Activated naive CD4-positive, alpha-beta T cell treated with anti-CD3 and anti-CD28 coated beads, Interleukin-2, amount 10 ng/mL, durations not matched to agents 7 days and 5 days (primary cell): Measurements from ENCODE around the gene SLC22A13.
A peak's percentile ranks its signal among the peaks of the same experiment; 100 is the strongest.
"Not testable (repeated sequence)": the region's sequence is repeated elsewhere in the genome, so short reads cannot be mapped to it uniquely, and the experiment has no call there.

Experiments
- CTCF ChIA-PET: fragments of 350-600 bp; sonication (Branson Sonifier 250); formaldehyde crosslinking; loops from one replicate; lab custom pipeline; 2021; ENCODE audit warnings: antibody characterized with exemption; lab: Charles Lee
- DNase-seq: peaks from one replicate; pipeline ENCODE4 v3.0.0-alpha.2; 2020
- H3K27ac Mint-ChIP-seq: one replicate; pipeline ENCODE4 v1.8.0; 2021; ENCODE audit warnings: mild to moderate bottlenecking, moderate library complexity, mixed read lengths
- H3K27me3 Mint-ChIP-seq: one replicate; pipeline ENCODE4 v1.8.0; 2021; ENCODE audit warnings: mild to moderate bottlenecking, mixed read lengths
- H3K36me3 Mint-ChIP-seq: one replicate; pipeline ENCODE4 v1.8.0; 2021; ENCODE audit warnings: mixed read lengths
- H3K4me1 Mint-ChIP-seq: one replicate; pipeline ENCODE4 v1.8.0; 2021; ENCODE audit warnings: mixed read lengths
- H3K4me3 Mint-ChIP-seq: one replicate; pipeline ENCODE4 v1.8.0; 2021; ENCODE audit warnings: mild to moderate bottlenecking, moderate library complexity, mixed read lengths
- H3K9me3 Mint-ChIP-seq: one replicate; pipeline ENCODE4 v1.8.0; 2021; ENCODE audit warnings: mixed read lengths

Gene SLC22A13

GRCh38 chr3:38265604-38266307 lies at the start of gene SLC22A13:
Gene SLC22A13, plus strand, starts transcription at chr3:38265812. Its CDS starts 49 bp downstream, at chr3:38265861.
- peaks cover 17% of the 10 kb centered on the region for H3K4me1 Mint-ChIP-seq
- peaks cover 1% of the 10 kb centered on the region for H3K36me3 Mint-ChIP-seq
- no peak within 1 kb of the TSS for H3K4me3 Mint-ChIP-seq
- no peak for DNase-seq
- H3K9me3 Mint-ChIP-seq: no peaks in the 10 kb centered on the region
- CTCF ChIA-PET: interaction anchor here (1.2 kb wide), 1 partner anchor 148 kb away, joined by 3 read pairs; no protein-coding TSS in a partner anchor
- peak within 1 kb of the TSS; percentile 14 for H3K27ac Mint-ChIP-seq
- H3K27me3 Mint-ChIP-seq: no peaks in the 10 kb centered on the region

- peaks cover 36% of the 10 kb centered on the region for H3K36me3 Mint-ChIP-seq
- no peak for DNase-seq
- H3K4me3 Mint-ChIP-seq: no peak overlapping the region
- CTCF ChIA-PET: no interaction called here
- H3K9me3 Mint-ChIP-seq: no peaks in the 10 kb centered on the region
- H3K4me1 Mint-ChIP-seq: no peaks in the 10 kb centered on the region
- no peak overlapping the region for H3K27ac Mint-ChIP-seq
- no peaks in the 10 kb centered on the region for H3K27me3 Mint-ChIP-seq
Observed at GRCh38 chr3:38219609-38220197, 45.9 kb upstream of the SLC22A13 start.

- Mint-ChIP-seq H3K27ac (no peak overlapping the region), H3K36me3 (peaks cover 43% of the 10 kb centered on the region), H3K27me3 (no peaks in the 10 kb centered on the region), H3K4me3 (no peak overlapping the region), H3K9me3 (no peaks in the 10 kb centered on the region), H3K4me1 (no peaks in the 10 kb centered on the region)
- no peak for DNase-seq
- CTCF ChIA-PET: no interaction called here
Observed at GRCh38 chr3:38221005-38221404, 44.6 kb upstream of the SLC22A13 start.

GRCh38 chr3:38222032-38222634 lies 43.5 kb upstream of the SLC22A13 start:
- no peaks in the 10 kb centered on the region for H3K4me1 Mint-ChIP-seq
- no peaks in the 10 kb centered on the region for H3K9me3 Mint-ChIP-seq
- no peak overlapping the region for H3K27ac Mint-ChIP-seq
- CTCF ChIA-PET: no interaction called here
- H3K27me3 Mint-ChIP-seq: no peaks in the 10 kb centered on the region
- H3K36me3 Mint-ChIP-seq: peaks cover 39% of the 10 kb centered on the region
- H3K4me3 Mint-ChIP-seq: no peak overlapping the region
- DNase-seq: no peak

- Mint-ChIP-seq H3K27ac (no peak overlapping the region), H3K27me3 (no peaks in the 10 kb centered on the region), H3K4me3 (no peak overlapping the region), H3K4me1 (no peaks in the 10 kb centered on the region), H3K36me3 (peaks cover 43% of the 10 kb centered on the region), H3K9me3 (no peaks in the 10 kb centered on the region)
- no peak for DNase-seq
- CTCF ChIA-PET: no interaction called here
Observed at GRCh38 chr3:38224357-38224756, 41.3 kb upstream of the SLC22A13 start.

GRCh38 chr3:38226273-38226672 lies 39.3 kb upstream of the SLC22A13 start:
- H3K4me3 Mint-ChIP-seq: no peak overlapping the region
- CTCF ChIA-PET: interaction anchor here (0.7 kb wide), 1 partner anchor 29 kb away, joined by 3 read pairs; no protein-coding TSS in a partner anchor
- peaks cover 53% of the 10 kb centered on the region for H3K36me3 Mint-ChIP-seq
- no peaks in the 10 kb centered on the region for H3K9me3 Mint-ChIP-seq
- no peaks in the 10 kb centered on the region for H3K27me3 Mint-ChIP-seq
- H3K27ac Mint-ChIP-seq: no peak overlapping the region
- no peak for DNase-seq
- no peaks in the 10 kb centered on the region for H3K4me1 Mint-ChIP-seq

GRCh38 chr3:38227989-38228388 lies 37.6 kb upstream of the SLC22A13 start:
- no peak for DNase-seq
- Mint-ChIP-seq H3K27me3 (no peaks in the 10 kb centered on the region), H3K36me3 (peaks cover 58% of the 10 kb centered on the region), H3K27ac (no peak overlapping the region), H3K4me3 (no peak overlapping the region), H3K9me3 (no peaks in the 10 kb centered on the region), H3K4me1 (peaks cover 5% of the 10 kb centered on the region)
- CTCF ChIA-PET: no interaction called here

- CTCF ChIA-PET: no interaction called here
- Mint-ChIP-seq H3K36me3 (peaks cover 62% of the 10 kb centered on the region), H3K27me3 (no peaks in the 10 kb centered on the region), H3K9me3 (no peaks in the 10 kb centered on the region), H3K4me3 (no peak overlapping the region), H3K4me1 (peaks cover 7% of the 10 kb centered on the region), H3K27ac (no peak overlapping the region)
- DNase-seq: no peak
Observed at GRCh38 chr3:38229036-38229435, 36.6 kb upstream of the SLC22A13 start.

GRCh38 chr3:38232701-38233100 lies 32.9 kb upstream of the SLC22A13 start:
- H3K9me3 Mint-ChIP-seq: peaks cover 4% of the 10 kb centered on the region
- peaks cover 74% of the 10 kb centered on the region for H3K36me3 Mint-ChIP-seq
- H3K4me3 Mint-ChIP-seq: no peak overlapping the region
- H3K27ac Mint-ChIP-seq: no peak overlapping the region
- CTCF ChIA-PET: interaction anchor here (1.6 kb wide), 1 partner anchor 93 kb away, joined by 3 read pairs; no protein-coding TSS in a partner anchor
- no peak for DNase-seq
- peaks cover 7% of the 10 kb centered on the region for H3K4me1 Mint-ChIP-seq
- H3K27me3 Mint-ChIP-seq: no peaks in the 10 kb centered on the region

GRCh38 chr3:38235466-38235865 lies 30.1 kb upstream of the SLC22A13 start:
- H3K9me3 Mint-ChIP-seq: peaks cover 7% of the 10 kb centered on the region
- H3K27me3 Mint-ChIP-seq: no peaks in the 10 kb centered on the region
- CTCF ChIA-PET: no interaction called here
- no peak for DNase-seq
- no peak overlapping the region for H3K27ac Mint-ChIP-seq
- no peak overlapping the region for H3K4me3 Mint-ChIP-seq
- peaks cover 86% of the 10 kb centered on the region for H3K36me3 Mint-ChIP-seq
- H3K4me1 Mint-ChIP-seq: peaks cover 7% of the 10 kb centered on the region

- Mint-ChIP-seq H3K4me1 (no peaks in the 10 kb centered on the region), H3K36me3 (peaks cover 69% of the 10 kb centered on the region), H3K27ac (no peak overlapping the region), H3K9me3 (peaks cover 7% of the 10 kb centered on the region), H3K27me3 (no peaks in the 10 kb centered on the region), H3K4me3 (no peak overlapping the region)
- no peak for DNase-seq
- CTCF ChIA-PET: interaction anchor here (0.7 kb wide), 1 partner anchor 27 kb away, joined by 4 read pairs; no protein-coding TSS in a partner anchor
Observed at GRCh38 chr3:38238416-38239008, 27.1 kb upstream of the SLC22A13 start.

GRCh38 chr3:38242812-38243211 lies 22.8 kb upstream of the SLC22A13 start:
- peaks cover 52% of the 10 kb centered on the region for H3K36me3 Mint-ChIP-seq
- H3K27me3 Mint-ChIP-seq, DNase-seq, CTCF ChIA-PET, H3K27ac Mint-ChIP-seq, H3K4me3 Mint-ChIP-seq, H3K9me3 Mint-ChIP-seq, H3K4me1 Mint-ChIP-seq: not testable (repeated sequence)

- no peaks in the 10 kb centered on the region for H3K27me3 Mint-ChIP-seq
- peaks cover 37% of the 10 kb centered on the region for H3K36me3 Mint-ChIP-seq
- no peak overlapping the region for H3K4me3 Mint-ChIP-seq
- no peak overlapping the region for H3K27ac Mint-ChIP-seq
- peaks cover 2% of the 10 kb centered on the region for H3K4me1 Mint-ChIP-seq
- no peaks in the 10 kb centered on the region for H3K9me3 Mint-ChIP-seq
- no peak for DNase-seq
- CTCF ChIA-PET: no interaction called here
Observed at GRCh38 chr3:38245930-38246329, 19.7 kb upstream of the SLC22A13 start.

GRCh38 chr3:38247366-38248035 lies 18.1 kb upstream of the SLC22A13 start:
- no peak for DNase-seq
- Mint-ChIP-seq H3K4me1 (peaks cover 2% of the 10 kb centered on the region), H3K27me3 (no peaks in the 10 kb centered on the region), H3K9me3 (no peaks in the 10 kb centered on the region), H3K36me3 (peaks cover 52% of the 10 kb centered on the region), H3K27ac (peak overlapping the region; percentile 44), H3K4me3 (no peak overlapping the region)
- CTCF ChIA-PET: no interaction called here
